SH-SY5Y (cell line): Measurements from ENCODE around the gene MPZL1.

ENCODE experiments used
- GATA2 ChIP-seq: IDR thresholded peaks from 2 replicates; pipeline ENCODE4 v1.6.1; 2011; ENCODE audit warnings: mild to moderate bottlenecking, low read depth, low read length
- GATA3 ChIP-seq: IDR thresholded peaks from 2 replicates; pipeline ENCODE4 v1.6.1; 2011; ENCODE audit warnings: low read depth, mild to moderate bottlenecking, low read length, moderate library complexity

GRCh38 chr1:167747988-167748387 is 26.2 kb downstream of the MPZL1 start:
- TF ChIP-seq GATA2 (no peak), GATA3 (no peak)
